ENCODE results near the gene B3GNT4.
A peak's percentile ranks its signal among the peaks of the same experiment; 100 is the strongest.
"Not testable (repeated sequence)": the region's sequence is repeated elsewhere in the genome, so short reads cannot be mapped to it uniquely, and the experiment has no call there.

The B3GNT4 gene

GRCh38 chr12:122216445-122216844 is 12.9 kb downstream of the B3GNT4 start:
- DNase-seq (ENCODE audit: low spot score): no peak

GRCh38 chr12:122225683-122226365 is 22.3 kb downstream of the B3GNT4 start, which contains the start of gene DIABLO:
TSS of gene DIABLO (minus strand) at chr12:122226052. CDS start at chr12:122226014, 38 bp downstream.
- peak; percentile 99 for DNase-seq (ENCODE audit: low spot score)

- no peak for DNase-seq (ENCODE audit: low spot score)
Observed at GRCh38 chr12:122226366-122227125, 23.0 kb downstream of the B3GNT4 start.

GRCh38 chr12:122227341-122227740 is 23.8 kb downstream of the B3GNT4 start:
- no peak for DNase-seq (ENCODE audit: low spot score)

- no peak for DNase-seq (ENCODE audit: low spot score)
Observed at GRCh38 chr12:122228092-122228491, 24.6 kb downstream of the B3GNT4 start.

- DNase-seq (ENCODE audit: low spot score): no peak
Observed at GRCh38 chr12:122230798-122231197, 27.3 kb downstream of the B3GNT4 start.

GRCh38 chr12:122232691-122233090 is 29.2 kb downstream of the B3GNT4 start:
- no peak for DNase-seq (ENCODE audit: low spot score)

- no peak for DNase-seq (ENCODE audit: low spot score)
Observed at GRCh38 chr12:122235741-122236140, 32.2 kb downstream of the B3GNT4 start.

GRCh38 chr12:122238861-122239260 is 35.4 kb downstream of the B3GNT4 start:
- DNase-seq (ENCODE audit: low spot score): no peak

- no peak for DNase-seq (ENCODE audit: low spot score)
Observed at GRCh38 chr12:122243965-122244364, 40.5 kb downstream of the B3GNT4 start.

GRCh38 chr12:122244565-122245371 is 41.3 kb downstream of the B3GNT4 start:
- DNase-seq (ENCODE audit: low spot score): no peak

GRCh38 chr12:122245553-122245952 is 42.0 kb downstream of the B3GNT4 start:
- DNase-seq (ENCODE audit: low spot score): no peak

GRCh38 chr12:122250047-122250446 is 46.5 kb downstream of the B3GNT4 start:
- DNase-seq (ENCODE audit: low spot score): no peak

- DNase-seq (ENCODE audit: low spot score): no peak
Observed at GRCh38 chr12:122250536-122250935, 47.0 kb downstream of the B3GNT4 start.

- not testable (repeated sequence) for DNase-seq (ENCODE audit: low spot score)
Observed at GRCh38 chr12:122258462-122258861, 55.0 kb downstream of the B3GNT4 start.
